HG02678 (cell line): ENCODE results near the gene SPATA13.

Experiments used
- ATAC-seq: cut with Tn5 transposase; IDR thresholded peaks from one replicate; pipeline ENCODE4 v1.9.1; 2021; ENCODE audit warnings: mild to moderate bottlenecking, moderate library complexity; ENCODE audit not compliant: unreplicated experiment

The SPATA13 gene

GRCh38 chr13:24218338-24218737 is 57.8 kb downstream of the SPATA13 start:
- ATAC-seq: no peak

DNA sequence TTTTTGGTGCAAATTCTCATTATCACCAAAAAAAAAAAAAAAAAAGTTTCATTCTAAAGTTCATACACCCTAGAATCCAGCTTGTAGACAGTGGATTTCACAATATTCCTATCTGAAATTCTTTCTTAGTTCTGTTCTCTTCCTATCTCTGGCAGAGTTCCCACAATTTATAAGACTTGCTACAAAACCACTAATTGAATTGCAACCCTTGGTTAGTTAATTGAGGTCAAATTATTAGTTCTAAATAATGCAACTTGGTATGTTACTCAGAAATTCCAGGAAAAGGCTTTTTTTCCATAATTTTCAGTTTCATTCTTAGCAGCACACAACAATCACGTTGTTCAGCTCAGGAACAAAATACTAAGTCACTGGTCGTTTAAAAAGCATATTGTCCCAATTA is 58.5 kb downstream of the SPATA13 start:
- ATAC-seq: no peak

DNA sequence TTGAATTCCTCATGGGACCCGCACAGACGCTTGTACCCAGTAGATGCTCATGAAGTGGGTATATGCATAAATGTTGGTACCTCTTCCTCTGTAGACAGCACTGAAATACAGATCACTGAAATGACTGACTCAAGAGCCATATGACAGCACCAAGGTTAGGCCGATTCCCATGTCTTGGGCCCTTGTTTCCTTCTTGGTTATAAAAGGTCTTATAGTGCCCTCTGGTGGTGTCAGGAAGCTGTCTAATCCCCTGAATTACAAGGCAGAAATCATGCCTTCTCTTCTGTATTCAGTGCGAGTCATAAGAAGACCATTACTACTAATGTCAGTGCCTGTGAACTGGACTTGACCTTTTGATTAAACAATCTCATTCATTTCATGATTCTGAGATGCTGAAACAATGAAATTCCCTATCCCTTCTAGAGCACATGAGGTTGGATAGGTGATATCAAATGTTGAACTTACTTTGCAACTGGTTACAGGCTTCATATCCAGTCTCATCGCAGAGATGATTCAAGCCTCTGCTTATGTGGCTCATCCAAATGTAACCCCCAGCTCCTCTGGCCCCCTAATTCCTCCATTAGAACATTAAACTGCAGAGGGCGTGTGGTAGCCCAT is 59.7 kb downstream of the SPATA13 start:
- ATAC-seq: peak; percentile 35

DNA sequence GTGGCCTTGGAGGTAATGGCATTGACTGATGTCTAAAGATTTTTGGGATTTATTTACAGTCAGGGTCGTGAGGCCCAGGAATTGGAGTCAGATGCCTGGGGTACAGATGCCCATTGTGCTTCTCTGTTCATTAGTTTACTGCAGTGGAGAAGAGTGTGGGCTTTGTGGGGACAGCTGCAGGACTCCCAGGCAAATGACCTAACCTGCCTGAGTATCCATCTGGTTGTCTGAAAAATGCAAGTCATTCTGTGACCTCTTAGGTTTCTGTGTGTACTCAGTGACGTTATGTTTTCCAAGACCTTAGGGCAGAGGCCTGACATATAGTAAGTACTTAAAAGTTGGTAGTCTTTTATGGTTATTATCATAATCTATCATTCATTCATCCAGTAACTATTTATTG is 60.5 kb downstream of the SPATA13 start:
- ATAC-seq: no peak

DNA sequence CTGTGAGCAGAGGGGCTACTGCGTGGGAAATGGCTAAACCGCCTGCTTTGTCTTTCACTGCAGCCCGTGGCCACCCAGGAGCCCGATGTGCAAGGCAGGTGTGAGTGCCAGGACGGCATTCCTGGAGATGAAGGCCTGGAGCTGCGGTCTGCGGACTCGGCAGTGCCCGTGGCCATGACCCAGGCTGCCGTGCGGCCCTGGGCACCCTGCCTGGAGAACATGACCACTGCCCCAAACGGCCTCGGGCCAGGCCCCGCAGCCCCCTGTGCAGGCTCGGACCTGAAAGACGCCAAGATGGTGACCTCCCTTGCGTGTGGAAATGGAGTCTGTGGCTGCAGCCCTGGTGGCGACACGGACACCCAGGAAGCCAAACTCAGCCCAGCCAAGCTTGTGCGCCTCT is 62.2 kb downstream of the SPATA13 start:
- ATAC-seq: no peak

DNA sequence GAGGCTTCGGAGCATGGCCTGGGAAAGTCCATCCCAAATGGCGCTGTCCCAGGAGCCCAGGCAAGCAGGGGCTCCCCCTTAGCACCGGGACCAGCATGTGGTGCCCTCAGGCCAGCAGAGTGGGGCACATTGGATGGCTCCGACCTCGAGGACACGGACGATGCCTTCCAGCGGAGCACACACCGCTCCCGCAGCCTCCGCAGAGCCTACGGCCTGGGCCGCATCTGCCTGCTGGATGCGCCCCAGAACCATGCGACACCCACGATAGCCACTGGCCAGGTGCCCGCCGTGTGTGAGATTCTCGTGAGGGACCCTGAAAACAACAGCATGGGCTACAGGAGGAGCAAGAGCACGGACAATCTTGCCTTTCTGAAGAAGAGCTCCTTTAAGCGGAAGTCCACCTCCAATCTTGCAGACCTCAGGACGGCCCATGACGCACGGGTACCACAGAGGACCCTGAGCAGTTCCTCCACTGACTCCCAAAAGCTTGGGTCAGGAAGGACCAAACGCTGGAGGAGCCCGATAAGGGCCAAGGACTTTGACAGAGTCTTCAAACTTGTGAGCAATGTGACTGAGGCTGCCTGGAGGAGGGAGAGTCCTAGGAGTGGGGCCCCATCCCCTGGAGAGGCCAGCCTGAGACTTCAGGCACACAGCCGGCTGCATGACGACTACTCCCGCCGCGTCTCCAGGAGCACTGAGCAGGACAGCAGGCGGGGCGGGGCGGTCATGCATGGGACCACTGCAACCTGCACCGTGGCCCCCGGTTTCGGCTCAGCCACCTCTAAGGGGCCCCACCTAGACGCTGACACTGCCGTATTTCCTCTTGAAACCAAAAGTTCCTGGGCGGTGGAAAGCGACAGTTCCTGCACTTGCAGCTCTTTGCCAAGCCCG is 63.1 kb downstream of the SPATA13 start:
- peak; percentile 61 for ATAC-seq

DNA sequence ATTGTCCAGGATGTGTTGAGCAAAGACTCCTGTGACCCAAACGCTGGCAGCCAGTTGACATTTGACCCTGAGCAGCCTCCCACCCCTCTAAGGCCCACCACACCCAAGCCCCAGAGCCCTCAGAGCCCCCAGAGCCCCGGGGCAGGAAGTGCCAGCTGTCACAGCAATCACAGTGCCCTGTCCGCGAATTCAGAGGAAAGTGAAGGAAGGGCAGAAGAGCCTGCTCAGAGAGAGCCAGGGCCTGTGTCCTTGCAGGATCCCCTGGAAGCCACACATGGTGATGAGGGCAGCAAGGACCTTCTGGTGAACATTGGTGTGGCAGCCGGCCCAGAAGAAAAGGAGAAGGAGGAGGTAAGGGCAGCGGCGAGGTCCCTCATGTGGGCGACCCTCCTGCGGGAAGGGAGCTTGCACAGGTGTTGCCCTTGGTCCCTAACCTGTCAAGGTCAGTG is 63.7 kb downstream of the SPATA13 start:
- ATAC-seq: peak; percentile 25

GRCh38 chr13:24225062-24225461 is 64.5 kb downstream of the SPATA13 start:
- no peak for ATAC-seq

DNA sequence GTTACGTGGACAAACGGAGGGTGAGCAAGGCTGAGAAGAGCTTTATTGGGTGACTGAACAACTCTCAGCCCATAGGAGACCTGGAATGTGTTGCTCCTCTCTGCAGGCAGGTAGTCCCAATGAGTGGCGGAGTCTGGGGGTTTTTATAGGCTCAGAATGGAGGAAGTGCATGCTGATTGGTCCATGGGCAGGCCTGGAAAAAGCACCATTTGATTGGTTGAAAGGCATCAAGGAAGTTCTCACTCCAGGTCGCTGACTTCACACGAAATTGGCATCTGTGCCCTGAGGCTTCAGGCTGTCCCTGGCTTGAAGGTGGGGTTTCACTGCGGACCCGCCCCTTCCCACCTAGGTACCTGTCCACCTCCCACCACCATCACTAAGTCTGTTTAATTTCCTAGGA is 65.4 kb downstream of the SPATA13 start:
- ATAC-seq: no peak

DNA sequence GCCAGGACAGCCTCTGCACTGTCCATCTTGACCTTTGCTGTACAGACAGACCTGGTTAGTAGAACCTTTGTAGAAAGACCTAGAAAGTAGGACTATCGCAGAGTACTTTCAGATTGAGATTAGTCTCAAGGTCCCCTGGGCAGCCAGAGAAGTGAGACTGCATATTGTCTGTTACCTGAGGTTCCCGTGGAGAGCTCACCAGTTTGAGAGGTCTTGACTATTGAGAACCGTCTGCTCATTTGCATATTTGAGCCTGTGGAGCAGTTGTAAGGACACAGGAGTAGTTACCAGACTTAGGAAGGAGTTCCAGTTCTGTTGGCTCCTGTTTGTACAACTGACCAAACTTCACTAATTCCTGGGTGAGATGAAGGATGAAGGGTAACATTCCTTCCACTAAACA is 66.2 kb downstream of the SPATA13 start:
- ATAC-seq: no peak

DNA sequence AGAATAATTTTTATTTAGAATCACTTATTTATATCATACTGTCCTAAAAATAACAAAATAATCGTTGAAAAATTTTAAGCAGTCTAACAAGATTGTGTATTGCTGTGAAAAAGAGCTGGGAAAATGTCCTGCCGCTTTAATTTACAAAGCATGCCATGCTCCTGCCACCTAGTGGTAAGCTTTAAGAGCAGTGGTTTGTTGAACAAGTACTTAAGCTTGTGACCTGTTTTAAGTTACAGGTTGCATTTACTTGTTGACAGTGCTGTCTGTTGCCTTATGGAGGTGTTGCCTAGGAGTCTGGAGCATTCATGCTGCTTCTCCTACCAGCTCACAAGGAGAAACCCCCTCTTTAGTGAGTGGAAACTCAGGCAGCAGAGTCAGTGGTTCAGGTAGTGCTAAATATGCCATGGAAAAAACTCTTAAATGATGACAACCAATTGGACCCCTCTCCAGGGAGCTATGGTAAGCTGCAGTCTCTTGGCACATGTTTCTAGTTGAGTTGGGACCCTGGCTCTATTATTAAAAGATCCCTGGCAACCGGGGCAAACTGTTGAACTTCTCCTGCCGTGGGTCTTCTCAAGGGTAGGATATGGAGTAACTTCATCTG is 68.4 kb downstream of the SPATA13 start:
- no peak for ATAC-seq

DNA sequence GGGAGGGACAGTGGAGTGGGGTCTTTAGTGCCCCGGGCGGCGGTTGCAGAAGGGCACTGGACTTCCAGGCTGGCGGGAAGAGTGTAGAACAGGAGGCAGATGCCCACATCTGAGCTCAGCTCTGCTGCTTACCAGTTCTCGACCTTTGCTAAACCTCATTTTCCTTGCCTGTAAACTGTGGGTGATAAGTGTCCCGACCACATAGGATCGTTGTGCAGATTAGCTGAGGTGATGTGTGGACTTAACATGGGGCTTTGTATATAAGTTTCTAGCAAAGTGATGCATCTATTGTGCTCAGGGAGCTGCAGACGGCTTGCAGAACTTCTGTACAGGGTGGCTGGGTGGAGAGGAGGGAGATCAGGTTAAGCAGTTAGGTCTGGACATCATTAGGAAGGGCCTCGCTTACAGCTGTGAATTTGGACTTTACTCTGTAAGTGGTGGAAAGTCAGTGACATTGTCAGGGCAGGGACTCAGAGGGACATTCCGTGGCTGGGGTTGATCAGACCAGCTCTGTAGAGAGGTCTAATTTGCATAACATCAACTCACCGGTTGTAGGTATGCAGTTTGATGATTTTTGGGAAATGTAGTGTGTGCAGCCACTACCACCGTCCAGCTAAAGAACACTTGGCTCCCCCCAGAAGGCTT is 70.0 kb downstream of the SPATA13 start:
- no peak for ATAC-seq

GRCh38 chr13:24231377-24231776 is 70.9 kb downstream of the SPATA13 start:
- ATAC-seq: no peak

GRCh38 chr13:24232037-24232436 is 71.5 kb downstream of the SPATA13 start:
- no peak for ATAC-seq

DNA sequence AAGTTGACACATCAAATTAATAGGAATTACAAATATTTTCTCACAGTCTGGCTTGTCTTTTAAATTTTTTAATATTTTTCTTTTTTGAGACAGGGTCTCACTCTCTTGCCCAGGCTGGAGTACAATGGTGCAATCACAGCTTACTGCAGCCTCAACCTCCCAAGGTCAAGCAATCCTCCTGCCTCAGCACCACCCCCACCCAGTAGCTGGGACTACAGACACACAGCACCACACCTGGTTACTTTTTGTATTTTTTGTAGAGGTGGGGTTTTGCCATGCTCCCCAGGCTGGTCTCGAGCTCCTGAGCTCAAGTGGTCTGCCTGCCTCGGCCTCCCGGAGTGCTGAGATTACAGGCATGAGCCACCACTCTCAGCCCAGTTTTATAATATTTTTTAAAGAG is 72.0 kb downstream of the SPATA13 start:
- ATAC-seq: no peak

- no peak for ATAC-seq
Measured at GRCh38 chr13:24233351-24233901, 72.9 kb downstream of the SPATA13 start.

GRCh38 chr13:24234200-24234915 is 73.8 kb downstream of the SPATA13 start:
- no peak for ATAC-seq

DNA sequence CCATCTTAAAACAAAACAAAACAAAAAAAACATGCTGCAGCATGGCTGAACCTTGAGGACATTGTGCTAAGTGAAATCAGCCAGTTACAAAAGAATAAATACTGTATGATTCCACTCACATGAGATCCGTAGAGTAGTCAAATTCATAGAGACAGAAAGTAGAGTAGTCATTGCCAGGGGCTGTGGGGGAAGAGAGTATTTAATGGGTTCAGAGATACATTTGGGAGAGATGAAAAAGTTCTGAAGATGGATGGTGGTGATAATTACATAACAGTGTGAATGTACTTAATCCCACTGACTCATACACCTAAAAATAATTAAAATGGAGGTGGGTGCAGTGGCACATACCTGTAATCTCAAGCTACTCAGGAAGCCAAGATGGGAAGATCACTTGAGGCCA is 76.8 kb downstream of the SPATA13 start:
- no peak for ATAC-seq

DNA sequence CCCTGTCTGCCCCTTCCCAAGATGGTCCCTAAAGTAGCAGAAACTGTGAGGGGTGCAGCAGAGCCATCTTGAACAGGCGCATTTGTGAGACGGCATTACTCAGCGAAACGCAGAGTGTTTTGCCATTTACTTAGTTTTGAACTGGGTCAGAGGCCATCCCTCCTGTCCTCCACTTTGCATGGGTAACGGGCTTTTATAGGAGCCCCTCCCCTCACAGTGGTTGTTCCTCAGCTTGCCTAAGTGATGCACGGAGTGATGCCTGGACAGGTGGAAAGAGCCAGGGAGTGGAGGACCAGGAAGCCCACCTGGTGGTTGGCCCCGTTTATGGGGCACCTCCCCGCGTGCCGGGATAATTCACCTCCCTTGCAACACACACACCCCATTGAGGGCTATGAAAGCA is 80.8 kb downstream of the SPATA13 start:
- ATAC-seq: no peak

GRCh38 chr13:24242100-24242499 is 81.6 kb downstream of the SPATA13 start:
- no peak for ATAC-seq

- ATAC-seq: no peak
Measured at GRCh38 chr13:24243302-24243701, 82.8 kb downstream of the SPATA13 start.
